Glutamatergic neuron (in vitro differentiated cells): ENCODE measurements around the gene TMEM94. TPM values are rescaled to one million over a fixed set of nuclear protein-coding genes. Genes with fewer than 3 reads are reported as not detected.

ENCODE experiments used
- DNase-seq: peaks from one replicate; pipeline ENCODE4 v3.0.0; 2022
- H3K27ac Mint-ChIP-seq: one replicate; pipeline ENCODE4 v1.8.0; 2020; ENCODE audit warnings: mild to moderate bottlenecking, mixed read lengths, inconsistent platforms; ENCODE audit not compliant: unreplicated experiment
- H3K27me3 Mint-ChIP-seq: one replicate; pipeline ENCODE4 v1.8.0; 2020; ENCODE audit warnings: mild to moderate bottlenecking, moderate library complexity, mixed read lengths, inconsistent platforms; ENCODE audit not compliant: unreplicated experiment
- H3K36me3 Mint-ChIP-seq: one replicate; pipeline ENCODE4 v1.8.0; 2020; ENCODE audit warnings: mild to moderate bottlenecking, mixed read lengths, inconsistent platforms; ENCODE audit not compliant: unreplicated experiment
- H3K4me1 Mint-ChIP-seq: one replicate; pipeline ENCODE4 v1.8.0; 2020; ENCODE audit warnings: mild to moderate bottlenecking, low read depth, mixed read lengths, inconsistent platforms; ENCODE audit not compliant: unreplicated experiment
- H3K4me3 Mint-ChIP-seq: one replicate; pipeline ENCODE4 v1.8.0; 2020; ENCODE audit warnings: mild to moderate bottlenecking, mixed read lengths, inconsistent platforms; ENCODE audit not compliant: unreplicated experiment
- H3K9me3 Mint-ChIP-seq: one replicate; pipeline ENCODE4 v1.8.0; 2020; ENCODE audit warnings: mild to moderate bottlenecking, moderate library complexity, mixed read lengths, inconsistent platforms; ENCODE audit not compliant: unreplicated experiment
- CTCF ChIP-seq: fragments of 200-600 bp; sonication (generic); IDR thresholded peaks from one replicate; pipeline ENCODE4 v1.5.0; 2021; ENCODE audit not compliant: partially characterized antibody, unreplicated experiment
- total RNA-seq: library from RNA; stranded (reverse); fragmentation: NEBNext Ultra II Directional; extraction: Animal tissue kit (Norgen Biotek cat#: 25700); gene quantifications from one replicate; pipeline ENCODE4 v1.2.1, GENCODE V29; 2021; ENCODE audit not compliant: unreplicated experiment

Gene TMEM94
- total RNA-seq, 1 donor from 2014 or later: 117 TPM

- peaks cover 5% of the 10 kb centered on the region for H3K27me3 Mint-ChIP-seq
- peaks cover 16% of the 10 kb centered on the region for H3K4me1 Mint-ChIP-seq
- peak; percentile 63 for DNase-seq
- H3K4me3 Mint-ChIP-seq: peak overlapping the region; percentile 99
- H3K36me3 Mint-ChIP-seq: no peaks in the 10 kb centered on the region
- TF ChIP-seq CTCF: no peak
- H3K27ac Mint-ChIP-seq: peak overlapping the region; percentile 99
- peaks cover 3% of the 10 kb centered on the region for H3K9me3 Mint-ChIP-seq
Measured at GRCh38 chr17:75457047-75457654, 716 bp downstream of the TMEM94 start.

GRCh38 chr17:75459246-75459589, 2.8 kb downstream of the TMEM94 start:
- no peak overlapping the region for H3K4me3 Mint-ChIP-seq
- H3K9me3 Mint-ChIP-seq: peaks cover 3% of the 10 kb centered on the region
- H3K27me3 Mint-ChIP-seq: peaks cover 3% of the 10 kb centered on the region
- no peak overlapping the region for H3K27ac Mint-ChIP-seq
- no peak for TF ChIP-seq CTCF
- H3K4me1 Mint-ChIP-seq: peaks cover 16% of the 10 kb centered on the region
- no peaks in the 10 kb centered on the region for H3K36me3 Mint-ChIP-seq
- no peak for DNase-seq

- DNase-seq: no peak
- Mint-ChIP-seq H3K4me1 (peaks cover 16% of the 10 kb centered on the region), H3K4me3 (peak overlapping the region; percentile 12), H3K27me3 (peaks cover 3% of the 10 kb centered on the region), H3K27ac (no peak overlapping the region), H3K9me3 (peaks cover 3% of the 10 kb centered on the region), H3K36me3 (no peaks in the 10 kb centered on the region)
- TF ChIP-seq CTCF: no peak
Measured at GRCh38 chr17:75459590-75460267, 3.3 kb downstream of the TMEM94 start.

- no peaks in the 10 kb centered on the region for H3K36me3 Mint-ChIP-seq
- H3K9me3 Mint-ChIP-seq: peaks cover 3% of the 10 kb centered on the region
- peaks cover 16% of the 10 kb centered on the region for H3K4me1 Mint-ChIP-seq
Measured at GRCh38 chr17:75460295-75460694, 3.9 kb downstream of the TMEM94 start.

More at GRCh38 chr17:75460295-75460694, 3.9 kb downstream of the TMEM94 start:
- Mint-ChIP-seq H3K4me3 (no peak overlapping the region), H3K27me3 (peaks cover 3% of the 10 kb centered on the region), H3K27ac (no peak overlapping the region)
- DNase-seq: no peak
- TF ChIP-seq CTCF: no peak
